HG02973 (cell line): ENCODE measurements around the gene SLC7A6.

ENCODE experiments used
- ATAC-seq: cut with Tn5 transposase; IDR thresholded peaks from one replicate; pipeline ENCODE4 v1.9.1; 2021; ENCODE audit warnings: moderate library complexity; ENCODE audit not compliant: unreplicated experiment

The SLC7A6 gene

DNA sequence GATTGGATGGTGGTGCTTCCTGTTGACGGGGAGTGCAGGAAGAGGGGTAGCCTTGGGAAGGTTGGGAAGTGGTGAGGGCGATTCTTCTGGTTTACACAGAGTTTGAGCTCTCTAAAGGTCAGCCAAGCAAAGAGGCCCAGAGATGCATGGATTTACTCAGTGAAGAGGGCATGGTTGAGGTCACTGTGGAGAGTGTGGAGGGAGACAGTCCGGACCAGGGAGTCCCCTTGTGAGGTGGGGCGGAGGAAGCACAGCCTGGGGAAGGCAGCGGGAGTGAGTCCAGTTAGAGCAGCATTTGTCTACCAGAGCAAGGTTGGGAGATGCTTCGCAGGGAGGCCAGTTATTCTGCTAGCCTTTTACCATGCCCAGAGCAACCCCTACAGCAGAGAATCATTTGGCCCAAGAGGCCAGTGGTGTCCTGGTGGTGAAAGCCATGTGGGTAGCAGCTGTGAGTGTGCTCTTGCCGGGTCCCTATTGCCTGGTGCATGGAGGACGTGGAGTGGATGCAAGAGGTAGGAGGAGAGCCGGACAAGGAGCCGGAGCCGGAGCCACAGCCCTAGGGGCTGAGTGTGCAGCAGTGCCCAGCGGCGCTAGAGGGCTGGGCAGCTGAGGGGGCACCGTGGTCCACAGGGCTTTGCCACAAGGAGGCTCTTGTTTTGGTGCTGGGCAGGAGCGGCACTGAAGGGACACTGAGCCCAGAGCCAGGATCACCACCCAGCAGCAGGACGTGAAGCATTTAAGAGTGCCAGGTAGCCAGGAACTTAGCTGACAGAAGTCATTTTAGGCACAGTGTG is 74.2 kb downstream of the SLC7A6 start:
- ATAC-seq: no peak

GRCh38 chr16:68339214-68339613 is 74.9 kb downstream of the SLC7A6 start:
- no peak for ATAC-seq

- ATAC-seq: no peak
Measured at GRCh38 chr16:68342620-68343019, 78.3 kb downstream of the SLC7A6 start.

- no peak for ATAC-seq
Measured at GRCh38 chr16:68343137-68343536, 78.8 kb downstream of the SLC7A6 start.

GRCh38 chr16:68344252-68344651 is 79.9 kb downstream of the SLC7A6 start:
- no peak for ATAC-seq

- no peak for ATAC-seq
Measured at GRCh38 chr16:68345351-68345810, 81.1 kb downstream of the SLC7A6 start.

GRCh38 chr16:68345958-68346635 is 81.8 kb downstream of the SLC7A6 start:
- no peak for ATAC-seq

DNA sequence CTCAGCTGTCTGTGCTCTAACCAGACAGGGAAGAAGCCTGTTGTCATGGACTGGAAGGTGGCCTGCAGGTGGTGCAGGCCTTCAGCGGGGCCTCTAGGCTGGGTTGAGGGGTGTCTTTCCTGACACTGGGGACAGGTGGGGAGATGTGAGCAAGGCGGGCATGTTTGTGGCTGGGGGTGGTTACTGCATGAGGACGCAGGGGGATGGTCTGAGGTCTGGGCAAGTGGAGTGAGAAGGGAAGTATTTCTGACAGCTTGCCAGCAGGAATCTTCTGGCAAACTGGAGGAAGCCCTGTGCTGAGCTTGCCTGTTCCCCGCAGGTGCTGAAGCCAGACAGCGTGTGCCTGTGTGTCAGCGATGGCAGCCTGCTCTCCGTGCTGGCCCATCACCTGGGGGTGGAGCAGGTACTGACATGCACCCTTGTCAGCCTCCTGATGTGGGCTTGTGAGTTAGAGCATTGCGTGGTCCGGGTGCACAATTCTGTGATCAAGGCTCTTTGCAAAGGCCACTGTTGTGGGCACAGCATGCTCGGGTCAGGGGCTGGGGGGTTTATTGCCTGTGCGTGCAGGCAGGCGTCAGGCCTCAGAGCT is 82.7 kb downstream of the SLC7A6 start:
- no peak for ATAC-seq

DNA sequence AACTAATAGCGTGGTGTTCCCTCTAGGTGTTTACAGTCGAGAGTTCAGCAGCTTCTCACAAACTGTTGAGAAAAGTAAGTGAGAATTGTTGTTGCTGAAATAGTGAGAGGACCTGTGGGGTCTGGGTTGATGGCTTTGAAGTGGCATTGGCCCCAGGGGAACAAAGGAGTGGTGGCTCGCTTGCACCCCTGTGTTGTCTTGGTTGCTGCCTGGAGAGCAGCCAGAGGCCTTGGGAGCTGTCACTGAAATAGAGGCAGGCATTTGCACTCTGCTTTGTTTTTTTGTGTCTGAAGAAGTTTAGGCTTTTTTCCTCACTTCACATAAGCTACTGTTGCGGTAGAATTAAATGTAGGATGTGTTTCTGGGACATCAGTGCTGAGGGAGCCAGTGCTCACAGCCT is 83.3 kb downstream of the SLC7A6 start:
- ATAC-seq: no peak

- no peak for ATAC-seq
Measured at GRCh38 chr16:68348639-68349445, 84.5 kb downstream of the SLC7A6 start.

- no peak for ATAC-seq
Measured at GRCh38 chr16:68349838-68350410, 85.6 kb downstream of the SLC7A6 start.

DNA sequence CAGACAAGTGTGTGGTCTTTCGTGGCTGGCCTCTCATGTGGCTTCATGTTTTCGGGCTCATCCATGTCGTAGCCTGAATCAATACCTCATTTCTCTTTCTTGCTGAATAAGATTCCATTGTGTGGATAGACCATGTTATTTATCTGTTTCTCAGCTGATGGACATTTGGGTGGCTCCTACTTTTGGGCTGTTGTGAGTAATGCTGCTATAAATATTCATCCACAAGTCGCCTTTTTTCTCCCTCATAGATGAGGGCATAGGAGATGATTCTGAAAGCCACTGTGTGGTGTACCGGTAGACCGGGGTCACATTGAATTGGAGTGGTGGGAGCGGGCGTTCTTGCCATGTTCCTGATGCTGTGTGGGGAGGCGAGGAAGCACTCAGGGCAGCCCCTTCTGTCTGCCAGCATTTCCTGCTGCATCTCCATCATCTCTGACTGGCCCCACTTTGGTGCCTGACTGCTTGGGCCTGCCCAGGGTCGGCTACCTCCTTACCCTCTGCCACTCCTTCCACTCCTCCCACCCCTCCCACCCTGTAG is 86.6 kb downstream of the SLC7A6 start:
- ATAC-seq: no peak
